ENCODE data around the gene DLGAP1.

The DLGAP1 gene

GRCh38 chr18:3930126-3931012, 524.7 kb downstream of the DLGAP1 start:
- no peak overlapping the region for H3K27ac ChIP-seq
- H3K4me3 ChIP-seq (ENCODE audit: low read depth in 1 of 2, low read length in 1 of 2), result no peak overlapping the region
- H3K27me3 ChIP-seq, result no peaks in the 10 kb centered on the region
- H3K36me3 ChIP-seq, result no peaks in the 10 kb centered on the region
- no peaks in the 10 kb centered on the region for H3K9me3 ChIP-seq
- H3K4me1 ChIP-seq (ENCODE audit: control insufficient read depth in 1 of 2, insufficient read depth in 1 of 2, low read depth in 1 of 2, low read length in 1 of 2), result no peaks in the 10 kb centered on the region
- TF ChIP-seq CTCF (IDR thresholded peaks at IDR 0.05), result no peak

- no peak for TF ChIP-seq CTCF (IDR thresholded peaks at IDR 0.05)
- Histone ChIP-seq H3K9me3 (no peaks in the 10 kb centered on the region), H3K4me1 (ENCODE audit: control insufficient read depth in 1 of 2, insufficient read depth in 1 of 2, low read depth in 1 of 2, low read length in 1 of 2) (no peaks in the 10 kb centered on the region), H3K27ac (no peak overlapping the region), H3K27me3 (no peaks in the 10 kb centered on the region), H3K36me3 (no peaks in the 10 kb centered on the region), H3K4me3 (ENCODE audit: low read depth in 1 of 2, low read length in 1 of 2) (no peak overlapping the region)
Observed at GRCh38 chr18:3924455-3924854, 530.7 kb downstream of the DLGAP1 start.

- Histone ChIP-seq H3K9me3 (no peaks in the 10 kb centered on the region), H3K36me3 (no peaks in the 10 kb centered on the region)
Observed at GRCh38 chr18:3923750-3924149, 531.4 kb downstream of the DLGAP1 start.

GRCh38 chr18:3921826-3922225, 533.3 kb downstream of the DLGAP1 start:
- Histone ChIP-seq H3K4me3 (ENCODE audit: low read depth in 1 of 2, low read length in 1 of 2) (no peak overlapping the region), H3K9me3 (no peaks in the 10 kb centered on the region), H3K27ac (no peak overlapping the region), H3K4me1 (ENCODE audit: control insufficient read depth in 1 of 2, insufficient read depth in 1 of 2, low read depth in 1 of 2, low read length in 1 of 2) (no peaks in the 10 kb centered on the region), H3K36me3 (no peaks in the 10 kb centered on the region), H3K27me3 (peaks cover under 1% of the 10 kb centered on the region)
- TF ChIP-seq CTCF (IDR thresholded peaks at IDR 0.05), result no peak

More at GRCh38 chr18:3923750-3924149, 531.4 kb downstream of the DLGAP1 start:
- H3K27ac ChIP-seq, result no peak overlapping the region
- no peak overlapping the region for H3K4me3 ChIP-seq (ENCODE audit: low read depth in 1 of 2, low read length in 1 of 2)
- no peak for TF ChIP-seq CTCF (IDR thresholded peaks at IDR 0.05)
- H3K27me3 ChIP-seq, result no peaks in the 10 kb centered on the region
- no peaks in the 10 kb centered on the region for H3K4me1 ChIP-seq (ENCODE audit: control insufficient read depth in 1 of 2, insufficient read depth in 1 of 2, low read depth in 1 of 2, low read length in 1 of 2)

- Histone ChIP-seq H3K4me1 (ENCODE audit: control insufficient read depth in 1 of 2, insufficient read depth in 1 of 2, low read depth in 1 of 2, low read length in 1 of 2) (no peaks in the 10 kb centered on the region), H3K27ac (no peak overlapping the region), H3K4me3 (ENCODE audit: low read depth in 1 of 2, low read length in 1 of 2) (no peak overlapping the region), H3K27me3 (peaks cover 4% of the 10 kb centered on the region), H3K36me3 (no peaks in the 10 kb centered on the region), H3K9me3 (no peaks in the 10 kb centered on the region)
- no peak for TF ChIP-seq CTCF (IDR thresholded peaks at IDR 0.05)
Observed at GRCh38 chr18:3920832-3921231, 534.3 kb downstream of the DLGAP1 start.

Data from neutrophil (primary cell).